CD4-positive, alpha-beta memory T cell (primary cell): ENCODE results near the gene FAM240A. TPM values are rescaled to one million over a fixed set of nuclear protein-coding genes. Genes with fewer than 3 reads are reported as not detected.

Experiments used
- CTCF ChIA-PET: fragments of 350-600 bp; sonication (Branson Sonifier 250); formaldehyde crosslinking; loops from one replicate; lab custom pipeline; 2021; ENCODE audit warnings: inconsistent platforms; ENCODE audit not compliant: partially characterized antibody; lab: Charles Lee
- POLR2A ChIA-PET: fragments of 350-600 bp; sonication (Branson Sonifier 250); formaldehyde crosslinking; loops from one replicate; lab custom pipeline; 2021; ENCODE audit not compliant: partially characterized antibody; lab: Charles Lee
- DNase-seq, 5 donors: peaks; one replicate each; pipeline versions ENCODE4 v3.0.0 to v3.0.0-alpha.2; 2020 to 2022; ENCODE audit warnings: mixed read lengths in 1 of 5
- H3K27ac ChIP-seq: one replicate; pipeline ENCODE4 v1.7.0; 2013; ENCODE audit warnings: low read depth, low read length
- H3K27me3 ChIP-seq: 2 replicates; pipeline ENCODE4 v1.7.0; 2013; ENCODE audit warnings: mild to moderate bottlenecking, low read length, moderate library complexity; ENCODE audit not compliant: insufficient read depth
- H3K36me3 ChIP-seq: 2 replicates; pipeline ENCODE4 v1.7.0; 2013; ENCODE audit warnings: mild to moderate bottlenecking, low read length, moderate library complexity; ENCODE audit not compliant: insufficient read depth
- H3K4me1 ChIP-seq: 2 replicates; pipeline ENCODE4 v1.7.0; 2013; ENCODE audit warnings: mild to moderate bottlenecking, low read length, moderate library complexity; ENCODE audit not compliant: insufficient read depth
- H3K4me3 ChIP-seq, 2 donors: one replicate each; pipeline ENCODE4 v1.7.0; 2013; ENCODE audit warnings: low read length in 2 of 2, mild to moderate bottlenecking in 1 of 2
- H3K9me3 ChIP-seq, 2 donors: one replicate each; pipeline ENCODE4 v1.7.0; 2013; ENCODE audit warnings: low read length in 2 of 2, control low read depth in 1 of 2; ENCODE audit not compliant: control insufficient read depth in 1 of 2
- H3K27ac Mint-ChIP-seq, 7 donors: one replicate each; pipeline ENCODE4 v1.8.0; 2020 to 2021; ENCODE audit warnings: mixed read lengths in 7 of 7, mild to moderate bottlenecking in 6 of 7, inconsistent platforms in 3 of 7, moderate library complexity in 3 of 7
- H3K27me3 Mint-ChIP-seq, 2 donors: one replicate each; pipeline ENCODE4 v1.8.0; 2020 to 2021; ENCODE audit warnings: mixed read lengths in 2 of 2
- H3K36me3 Mint-ChIP-seq, 2 donors: one replicate each; pipeline ENCODE4 v1.8.0; 2020 to 2021; ENCODE audit warnings: mixed read lengths in 2 of 2, inconsistent platforms in 1 of 2, mild to moderate bottlenecking in 1 of 2
- H3K4me1 Mint-ChIP-seq, 4 donors: one replicate each; pipeline ENCODE4 v1.8.0; 2020 to 2021; ENCODE audit warnings: mixed read lengths in 4 of 4, mild to moderate bottlenecking in 1 of 4
- H3K4me3 Mint-ChIP-seq, 8 donors: one replicate each; pipeline ENCODE4 v1.8.0; 2020 to 2021; ENCODE audit warnings: mixed read lengths in 8 of 8, mild to moderate bottlenecking in 7 of 8, moderate library complexity in 6 of 8, inconsistent platforms in 3 of 8
- H3K9me3 Mint-ChIP-seq, 8 donors: one replicate each; pipeline ENCODE4 v1.8.0; 2020 to 2021; ENCODE audit warnings: mixed read lengths in 8 of 8, mild to moderate bottlenecking in 5 of 8, inconsistent platforms in 3 of 8, moderate library complexity in 1 of 8
- intact Hi-C: fragments of 100-400 bp; cut with micrococcal nuclease; formaldehyde crosslinking; loops from one replicate; pipeline ENCODE4 v1.15.1; 2023
- polyA plus RNA-seq, 2 donors: library from polyadenylated mRNA; unstranded; fragments of 300-500 nt; fragmentation: Illumina TruSeq; gene quantifications; one replicate each; pipeline ENCODE4 v1.2.3, GENCODE V29; 2021
- total RNA-seq, 2 experiments: library from RNA; stranded (reverse); gene quantifications; one replicate each; pipeline ENCODE4 v1.2.3, GENCODE V29; 2021

FAM240A gene
- total and polyA plus RNA-seq, 4 experiments from 2014 or later: not detected

GRCh38 chr3:46604127-46604526 lies 8.2 kb upstream of the FAM240A start:
- no peak overlapping the region for H3K4me3 Mint-ChIP-seq
- no peaks in the 10 kb centered on the region for H3K4me1 ChIP-seq
- H3K27me3 ChIP-seq: no peaks in the 10 kb centered on the region
- H3K27ac Mint-ChIP-seq: no peak overlapping the region
- DNase-seq: no peak
- H3K4me3 ChIP-seq: no peak overlapping the region
- no peaks in the 10 kb centered on the region for H3K36me3 ChIP-seq
- no peaks in the 10 kb centered on the region for H3K36me3 Mint-ChIP-seq
- H3K4me1 Mint-ChIP-seq: no peaks in the 10 kb centered on the region
- POLR2A ChIA-PET: no interaction called here
- intact Hi-C loops: no loop called here
- H3K27me3 Mint-ChIP-seq: no peaks in the 10 kb centered on the region
- no peaks in the 10 kb centered on the region for H3K9me3 Mint-ChIP-seq
- no peaks in the 10 kb centered on the region for H3K9me3 ChIP-seq
- no peak overlapping the region for H3K27ac ChIP-seq
- CTCF ChIA-PET: interaction anchor here (1.4 to 2.3 kb wide), 4 partner anchors 10 to 161 kb away, joined by 3 to 10 read pairs (median 4); no protein-coding TSS in a partner anchor

GRCh38 chr3:46607603-46608028 lies 4.7 kb upstream of the FAM240A start:
- intact Hi-C loops: no loop called here
- H3K36me3 ChIP-seq: no peaks in the 10 kb centered on the region
- H3K4me3 Mint-ChIP-seq: no peak overlapping the region
- H3K27ac ChIP-seq: no peak overlapping the region
- H3K4me1 ChIP-seq: no peaks in the 10 kb centered on the region
- no peak overlapping the region for H3K27ac Mint-ChIP-seq
- H3K9me3 ChIP-seq: no peaks in the 10 kb centered on the region
- peaks cover 1% of the 10 kb centered on the region in 2 donors for H3K27me3 Mint-ChIP-seq
- no peaks in the 10 kb centered on the region for H3K9me3 Mint-ChIP-seq
- H3K36me3 Mint-ChIP-seq: no peaks in the 10 kb centered on the region
- H3K27me3 ChIP-seq: peaks cover 5% of the 10 kb centered on the region
- POLR2A ChIA-PET: no interaction called here
- no peak for DNase-seq
- no peak overlapping the region for H3K4me3 ChIP-seq
- H3K4me1 Mint-ChIP-seq: no peaks in the 10 kb centered on the region
- CTCF ChIA-PET: interaction anchor here (1.3 to 1.8 kb wide), 2 partner anchors 22 to 119 kb away, joined by 5 to 6 read pairs; no protein-coding TSS in a partner anchor

GRCh38 chr3:46609212-46609721 lies 3.1 kb upstream of the FAM240A start:
- intact Hi-C loops: no loop called here
- Mint-ChIP-seq H3K4me3 (no peak overlapping the region), H3K27me3 (peaks cover 3 to 5% of the 10 kb centered on the region in 2 donors), H3K36me3 (no peaks in the 10 kb centered on the region), H3K27ac (no peak overlapping the region), H3K9me3 (no peaks in the 10 kb centered on the region), H3K4me1 (peaks cover 0 to 3% (median 0%) of the 10 kb centered on the region in 4 donors)
- Histone ChIP-seq H3K27me3 (peaks cover 5% of the 10 kb centered on the region), H3K4me3 (no peak overlapping the region), H3K9me3 (no peaks in the 10 kb centered on the region), H3K27ac (no peak overlapping the region), H3K4me1 (no peaks in the 10 kb centered on the region), H3K36me3 (no peaks in the 10 kb centered on the region)
- CTCF ChIA-PET: interaction anchor here (0.6 kb wide), 1 partner anchor 25 kb away, joined by 3 read pairs; no protein-coding TSS in a partner anchor
- POLR2A ChIA-PET: no interaction called here
- DNase-seq: no peak

GRCh38 chr3:46609944-46610722 lies 2.2 kb upstream of the FAM240A start:
- Mint-ChIP-seq H3K4me1 (peaks cover 0 to 3% (median 0%) of the 10 kb centered on the region in 4 donors), H3K36me3 (no peaks in the 10 kb centered on the region), H3K27me3 (peaks cover 3 to 5% of the 10 kb centered on the region in 2 donors), H3K27ac (no peak overlapping the region), H3K9me3 (no peaks in the 10 kb centered on the region), H3K4me3 (no peak overlapping the region)
- Histone ChIP-seq H3K9me3 (no peaks in the 10 kb centered on the region), H3K27me3 (peaks cover 5% of the 10 kb centered on the region), H3K4me1 (no peaks in the 10 kb centered on the region), H3K4me3 (no peak overlapping the region), H3K36me3 (no peaks in the 10 kb centered on the region), H3K27ac (no peak overlapping the region)
- intact Hi-C loops: no loop called here
- CTCF ChIA-PET: no interaction called here
- POLR2A ChIA-PET: no interaction called here
- no peak for DNase-seq

- Mint-ChIP-seq H3K36me3 (no peaks in the 10 kb centered on the region), H3K27me3 (peaks cover 6 to 12% of the 10 kb centered on the region in 2 donors), H3K4me3 (no peak overlapping the region), H3K27ac (peak overlapping the region in 1 of 7 donors; percentile 14), H3K9me3 (no peaks in the 10 kb centered on the region), H3K4me1 (peaks cover 0 to 3% (median 0%) of the 10 kb centered on the region in 4 donors)
- no peak overlapping the region for H3K4me3 ChIP-seq
- ChIA-PET CTCF (interaction anchor here (1.0 to 2.6 kb wide), 4 partner anchors 10 to 125 kb away, joined by 3 to 11 read pairs (median 3); no protein-coding TSS in a partner anchor), POLR2A (no interaction called here)
- no peaks in the 10 kb centered on the region for H3K9me3 ChIP-seq
- H3K36me3 ChIP-seq: no peaks in the 10 kb centered on the region
- H3K27me3 ChIP-seq: peaks cover 5% of the 10 kb centered on the region
- no peak for DNase-seq
- intact Hi-C loops: no loop called here
- H3K4me1 ChIP-seq: no peaks in the 10 kb centered on the region
- H3K27ac ChIP-seq: no peak overlapping the region
These were observed 1.1 kb downstream of the FAM240A start for GRCh38 chr3:46613313-46614005.

- peaks cover 0 to 3% (median 0%) of the 10 kb centered on the region in 4 donors for H3K4me1 Mint-ChIP-seq
- H3K27ac Mint-ChIP-seq: no peak overlapping the region
- no peak for DNase-seq
- H3K4me3 ChIP-seq: no peak overlapping the region
- no peaks in the 10 kb centered on the region for H3K9me3 Mint-ChIP-seq
- H3K4me3 Mint-ChIP-seq: no peak overlapping the region
- intact Hi-C loops: no loop called here
- no peak overlapping the region for H3K27ac ChIP-seq
- POLR2A ChIA-PET: no interaction called here
- peaks cover 10 to 17% of the 10 kb centered on the region in 2 donors for H3K27me3 Mint-ChIP-seq
- no peaks in the 10 kb centered on the region for H3K9me3 ChIP-seq
- H3K36me3 Mint-ChIP-seq: no peaks in the 10 kb centered on the region
- CTCF ChIA-PET: interaction anchor here (1.0 to 2.6 kb wide), 4 partner anchors 11 to 126 kb away, joined by 3 to 11 read pairs (median 3); no protein-coding TSS in a partner anchor
- peaks cover 5% of the 10 kb centered on the region for H3K27me3 ChIP-seq
- no peaks in the 10 kb centered on the region for H3K36me3 ChIP-seq
- no peaks in the 10 kb centered on the region for H3K4me1 ChIP-seq
These were observed 2.1 kb downstream of the FAM240A start for GRCh38 chr3:46614431-46614830.
